GM18868 (cell line): ENCODE data around the gene PIK3R3.
"Not testable (repeated sequence)": the region's sequence is repeated elsewhere in the genome, so short reads cannot be mapped to it uniquely, and the experiment has no call there.

Experiments used
- ATAC-seq: cut with Tn5 transposase; IDR thresholded peaks from one replicate; pipeline ENCODE4 v1.9.1; 2021; ENCODE audit warnings: mild to moderate bottlenecking, moderate library complexity; ENCODE audit not compliant: unreplicated experiment

The PIK3R3 gene

GRCh38 chr1:46113948-46114347 lies 18.5 kb downstream of the PIK3R3 start:
- no peak for ATAC-seq

GRCh38 chr1:46112108-46112507 lies 20.3 kb downstream of the PIK3R3 start:
- no peak for ATAC-seq

DNA sequence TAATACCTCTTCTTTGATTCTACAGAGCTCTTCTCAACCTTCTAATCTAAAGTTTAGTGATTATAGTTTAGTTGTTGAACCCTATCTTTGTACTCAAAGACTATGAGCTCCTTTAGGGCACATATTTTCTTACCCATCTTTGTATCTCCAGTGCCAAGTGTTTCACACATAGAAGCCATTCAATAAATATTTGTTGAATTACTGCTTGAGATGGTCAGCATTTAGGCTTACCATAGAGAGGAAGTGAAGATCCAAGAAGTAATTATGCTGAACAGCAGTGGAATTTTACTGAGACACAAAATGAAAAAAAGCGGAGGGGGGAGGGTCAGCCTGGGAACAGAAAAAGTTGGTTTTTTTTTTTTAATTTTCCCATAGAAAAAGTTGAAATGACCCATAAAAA lies 21.9 kb downstream of the PIK3R3 start:
- no peak for ATAC-seq

- no peak for ATAC-seq
Measured at GRCh38 chr1:46102769-46103476, 29.5 kb downstream of the PIK3R3 start.

GRCh38 chr1:46099215-46099614 lies 33.2 kb downstream of the PIK3R3 start:
- no peak for ATAC-seq

- ATAC-seq, result no peak
Measured at GRCh38 chr1:46098027-46098712, 34.3 kb downstream of the PIK3R3 start.

DNA sequence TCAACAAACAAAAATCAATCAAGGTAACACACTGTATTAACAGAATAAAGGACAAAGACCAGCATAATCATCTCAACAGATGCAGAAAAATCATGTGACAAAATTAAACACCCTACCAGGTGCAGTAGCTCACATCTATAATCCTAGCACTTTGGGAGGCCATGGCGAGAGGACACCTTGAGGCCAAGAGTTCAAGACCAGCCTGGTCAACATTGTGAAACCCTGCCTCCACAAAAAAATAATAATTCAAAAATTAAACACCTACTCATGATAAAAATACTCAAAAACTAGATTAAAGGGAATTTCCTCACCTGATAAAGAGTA lies 35.3 kb downstream of the PIK3R3 start:
- ATAC-seq, result no peak

- no peak for ATAC-seq
Measured at GRCh38 chr1:46096269-46097148, 35.9 kb downstream of the PIK3R3 start.

GRCh38 chr1:46095110-46095509 lies 37.3 kb downstream of the PIK3R3 start:
- ATAC-seq, result not testable (repeated sequence)

DNA sequence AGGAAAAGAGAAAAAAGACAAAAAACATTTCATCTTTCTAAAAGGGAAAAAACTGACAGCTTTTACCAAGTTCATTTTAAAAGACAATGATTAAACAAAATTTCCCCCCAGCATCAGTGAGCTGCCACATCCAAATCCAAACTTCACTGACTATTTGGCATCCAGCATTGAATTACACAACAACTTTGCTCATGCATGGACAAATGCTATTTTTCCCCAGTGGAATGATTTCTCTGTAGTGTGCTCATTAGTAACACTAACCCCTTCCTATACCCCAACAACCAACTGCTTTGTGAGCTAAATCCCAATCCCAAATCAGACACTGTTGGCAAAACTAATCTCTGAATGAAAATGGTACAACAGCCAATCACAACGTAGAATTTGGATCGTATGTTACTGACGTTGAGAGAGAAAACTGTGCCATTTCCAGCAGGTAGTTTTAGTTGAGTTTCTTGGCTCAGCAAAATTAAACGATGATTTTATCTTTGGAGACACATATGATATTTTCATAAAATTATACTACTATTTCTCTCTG lies 37.9 kb downstream of the PIK3R3 start:
- ATAC-seq, result no peak

- not testable (repeated sequence) for ATAC-seq
Measured at GRCh38 chr1:46093832-46094231, 38.6 kb downstream of the PIK3R3 start.

- ATAC-seq, result no peak
Measured at GRCh38 chr1:46087891-46088290, 44.5 kb downstream of the PIK3R3 start.

- no peak for ATAC-seq
Measured at GRCh38 chr1:46086576-46086975, 45.9 kb downstream of the PIK3R3 start.

- no peak for ATAC-seq
Measured at GRCh38 chr1:46084553-46085451, 47.6 kb downstream of the PIK3R3 start.

- ATAC-seq, result no peak
Measured at GRCh38 chr1:46083579-46083978, 48.9 kb downstream of the PIK3R3 start.

GRCh38 chr1:46081619-46082018 lies 50.8 kb downstream of the PIK3R3 start:
- ATAC-seq, result no peak

DNA sequence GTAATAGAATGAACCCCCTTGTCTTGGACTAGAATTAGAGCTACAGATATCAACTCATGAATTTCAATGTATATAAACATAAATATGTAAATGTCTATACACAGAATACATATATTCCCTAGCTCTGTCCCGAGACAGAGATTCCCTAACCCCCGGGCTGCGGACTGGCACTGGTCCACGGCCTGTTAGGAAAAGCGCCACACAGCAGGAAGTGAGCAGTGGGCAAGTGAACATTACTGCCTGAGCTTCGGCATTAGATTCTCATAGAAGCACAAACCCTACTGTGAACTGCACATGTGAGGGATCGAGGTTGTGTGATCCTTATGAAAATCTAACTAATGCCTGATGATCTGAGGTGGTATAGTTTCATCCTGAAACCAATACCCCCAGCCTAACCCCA lies 51.2 kb downstream of the PIK3R3 start:
- ATAC-seq, result no peak

DNA sequence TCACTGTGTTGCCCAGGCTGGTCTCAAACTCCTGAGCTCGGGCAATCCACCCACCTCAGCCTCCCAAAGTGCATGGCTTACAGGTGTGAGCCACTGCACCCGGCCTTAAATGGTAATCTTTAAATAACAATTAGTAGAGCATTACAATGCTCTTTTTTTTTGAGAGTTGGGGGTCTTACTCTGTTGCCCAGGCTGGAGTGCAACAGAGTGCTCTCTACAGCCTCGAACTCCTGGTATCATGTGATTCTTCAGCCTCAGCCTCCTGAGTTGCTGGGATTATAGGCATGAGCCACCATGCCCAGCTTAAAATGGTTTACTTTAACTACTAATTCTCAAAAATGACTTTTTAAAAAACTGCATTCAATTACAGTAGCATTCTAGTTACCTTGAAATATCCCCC lies 52.2 kb downstream of the PIK3R3 start:
- ATAC-seq, result no peak

GRCh38 chr1:46077644-46078043 lies 54.8 kb downstream of the PIK3R3 start:
- no peak for ATAC-seq

DNA sequence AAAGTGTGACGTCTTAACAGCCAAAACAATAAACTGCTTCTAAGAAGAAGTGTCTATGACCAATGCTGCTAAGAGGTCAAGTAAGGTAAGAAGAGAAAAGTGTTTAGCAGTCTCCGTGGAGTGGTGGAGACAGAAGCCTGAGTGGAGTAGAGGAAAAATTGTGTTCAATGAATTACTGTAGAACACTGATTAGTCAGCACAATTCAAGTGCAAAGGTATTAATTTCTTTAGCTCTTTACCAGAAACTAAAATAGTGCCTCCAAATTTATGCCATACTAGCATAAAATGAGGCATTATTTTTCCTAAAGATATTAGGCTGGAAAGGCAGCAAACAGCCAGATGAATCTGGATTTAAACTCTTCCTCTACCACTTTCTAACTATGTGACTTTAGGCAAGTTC lies 56.1 kb downstream of the PIK3R3 start:
- ATAC-seq, result no peak

- ATAC-seq, result no peak
Measured at GRCh38 chr1:46072975-46073374, 59.5 kb downstream of the PIK3R3 start.
